ENCODE data around the gene SEZ6L2. TPM values are rescaled to one million over a fixed set of nuclear protein-coding genes. Genes with fewer than 3 reads are reported as not detected.

SEZ6L2 gene
- total and polyA plus RNA-seq, 2 of the 13 experiments (the other 11 are each of a cell fraction or from before 2014, with no cell fraction given), result 14.9 to 16.9 TPM

- TF ChIP-seq ZBTB25 (CRISPR knock-in tag; IDR thresholded peaks at IDR 0.05) (peak; percentile 95; the same call in 1 of the 2 replicates), ZNF12 (CRISPR knock-in tag; IDR thresholded peaks at IDR 0.05) (0 out of 2 replicates have a peak, but pooled peaks have one; percentile 23), CBFB (CRISPR knock-in tag; IDR thresholded peaks at IDR 0.05) (peak; percentile 52; the same call in 1 of the 2 replicates), ATAD3A (CRISPR knock-in tag; IDR thresholded peaks at IDR 0.05) (no peak; the same call in 1 of the 2 replicates), ONECUT2 (CRISPR knock-in tag; IDR thresholded peaks at IDR 0.05) (no peak), ZNF350 (CRISPR knock-in tag; IDR thresholded peaks at IDR 0.05; ENCODE audit: borderline replicate concordance, low read depth) (peak; percentile 90; the same call in 1 of the 2 replicates), RFXANK (CRISPR knock-in tag; IDR thresholded peaks at IDR 0.05) (peak; percentile 88), ARID2 (CRISPR knock-in tag; IDR thresholded peaks at IDR 0.05; ENCODE audit: borderline replicate concordance) (0 out of 2 replicates have a peak, but pooled peaks have one; percentile 51), XRCC5 (optimal IDR thresholded peaks at IDR 0.05; ENCODE audit: low read length) (peak; percentile 99), ZSCAN21 (CRISPR knock-in tag; IDR thresholded peaks at IDR 0.05; ENCODE audit: borderline replicate concordance) (peak; percentile 88; the same call in 1 of the 2 replicates), THRA (CRISPR knock-in tag; IDR thresholded peaks at IDR 0.05; ENCODE audit: borderline replicate concordance) (peak; percentile 78), RFX5 (IDR thresholded peaks at IDR 0.05; ENCODE audit: low read depth, low read length) (peak; percentile 54; the same call in 1 of the 2 replicates), ELF4 (CRISPR knock-in tag; IDR thresholded peaks at IDR 0.05; ENCODE audit: borderline replicate concordance) (peak; percentile 84; the same call in 1 of the 2 replicates), MEIS2 (CRISPR knock-in tag; IDR thresholded peaks at IDR 0.05) (peak; percentile 72; the same call in 1 of the 2 replicates), ZNF574 (CRISPR knock-in tag; IDR thresholded peaks at IDR 0.05) (peak; percentile 99), ZNF253 (CRISPR knock-in tag; IDR thresholded peaks at IDR 0.05; ENCODE audit: borderline replicate concordance) (peak; percentile 18; the same call in 1 of the 2 replicates), ZNF879 (CRISPR knock-in tag; IDR thresholded peaks at IDR 0.05) (no peak), BHLHE40 (IDR thresholded peaks at IDR 0.05; ENCODE audit: low read length) (peak; percentile 97), RFX1 (IDR thresholded peaks at IDR 0.05) (no peak), GATAD1 (CRISPR knock-in tag; IDR thresholded peaks at IDR 0.05) (peak; percentile 90), GPBP1L1 (CRISPR knock-in tag; IDR thresholded peaks at IDR 0.05) (no peak), HDAC1 (CRISPR knock-in tag; IDR thresholded peaks at IDR 0.05) (peak; percentile 95), ZNF547 (CRISPR knock-in tag; IDR thresholded peaks at IDR 0.05) (peak; percentile 51; the same call in 1 of the 2 replicates), NFE2L2 (IDR thresholded peaks at IDR 0.05; ENCODE audit: low read length) (no peak), BRD4 (CRISPR knock-in tag; IDR thresholded peaks at IDR 0.05) (peak; percentile 22; the same call in 1 of the 2 replicates)
These were observed 36.3 kb downstream of the SEZ6L2 start, which contains the start of gene CDIPT (continued) for GRCh38 chr16:29862884-29863668.

Data from HepG2 (cell line).